Measurements from ENCODE around the gene CRY1. TPM values are rescaled to one million over a fixed set of nuclear protein-coding genes. Genes with fewer than 3 reads are reported as not detected.

The CRY1 gene
- total RNA-seq, 4 donors from 2014 or later, result 11.1 to 22.7 (median 11.7) TPM

DNA sequence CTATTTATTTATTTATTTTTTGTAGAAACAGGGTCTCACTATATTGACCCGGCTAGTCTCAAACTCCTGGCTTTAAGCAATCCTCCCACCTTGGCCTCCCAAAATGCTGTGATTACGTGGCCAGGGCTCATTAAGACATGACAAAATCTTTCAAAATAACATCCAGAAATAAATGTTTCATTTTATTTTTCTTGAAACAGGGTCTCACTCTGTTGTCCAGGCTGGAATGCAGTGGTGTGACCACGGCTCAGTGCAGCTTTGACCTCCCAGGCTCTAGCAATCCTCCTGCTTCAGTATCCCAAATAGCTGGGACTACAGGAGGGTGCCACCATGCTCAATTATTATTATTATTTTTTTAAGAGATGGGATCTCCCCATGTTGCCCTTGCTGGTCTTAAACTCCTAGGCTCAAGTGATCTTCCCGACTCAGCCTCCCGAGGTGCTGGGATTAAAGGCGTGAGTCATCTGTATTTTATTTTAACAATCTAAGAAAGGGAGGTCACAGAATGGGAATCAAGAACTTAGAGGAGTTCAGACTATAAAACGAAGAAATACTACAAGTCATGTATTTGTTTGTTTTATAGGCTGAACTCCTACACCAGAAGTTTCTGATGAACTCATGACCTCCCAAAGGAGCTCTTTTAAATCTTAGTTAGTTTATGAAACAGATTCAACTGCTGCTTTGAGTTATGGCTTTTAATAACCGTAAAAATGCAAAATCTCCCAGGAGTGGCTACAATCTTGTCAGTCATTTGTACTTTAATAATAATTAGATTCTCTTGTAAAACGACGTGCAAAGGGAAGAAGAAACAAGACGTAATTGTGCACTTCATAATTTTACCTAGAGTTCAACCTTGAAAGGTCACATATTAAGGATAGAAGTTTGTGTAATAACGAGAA, 139.7 kb downstream of the CRY1 start:
- Histone ChIP-seq H3K4me3 (no peak overlapping the region), H3K9me3 (no peaks in the 10 kb centered on the region), H3K36me3 (no peaks in the 10 kb centered on the region), H3K4me1 (peaks cover 20 to 23% of the 10 kb centered on the region in 2 donors), H3K27ac (peak overlapping the region; percentile 87 to 97 (median 92)), H3K27me3 (no peaks in the 10 kb centered on the region)
- DNase-seq (no peak), ATAC-seq (no peak)
- in situ Hi-C loops (cut with MboI; ENCODE audit: low sequenced_read_pairs in 4 of 4) (loop anchor here in 1 of 4 donors (10.0 kb wide), 1 partner anchor 151 kb away; no protein-coding TSS in a partner anchor), intact Hi-C loops (cut with DNase I; ENCODE audit: low total_unique reads) (no loop called here)
- no peak for TF ChIP-seq POLR2A (IDR thresholded peaks at IDR 0.05)
- TF ChIP-seq, protein P1, sequence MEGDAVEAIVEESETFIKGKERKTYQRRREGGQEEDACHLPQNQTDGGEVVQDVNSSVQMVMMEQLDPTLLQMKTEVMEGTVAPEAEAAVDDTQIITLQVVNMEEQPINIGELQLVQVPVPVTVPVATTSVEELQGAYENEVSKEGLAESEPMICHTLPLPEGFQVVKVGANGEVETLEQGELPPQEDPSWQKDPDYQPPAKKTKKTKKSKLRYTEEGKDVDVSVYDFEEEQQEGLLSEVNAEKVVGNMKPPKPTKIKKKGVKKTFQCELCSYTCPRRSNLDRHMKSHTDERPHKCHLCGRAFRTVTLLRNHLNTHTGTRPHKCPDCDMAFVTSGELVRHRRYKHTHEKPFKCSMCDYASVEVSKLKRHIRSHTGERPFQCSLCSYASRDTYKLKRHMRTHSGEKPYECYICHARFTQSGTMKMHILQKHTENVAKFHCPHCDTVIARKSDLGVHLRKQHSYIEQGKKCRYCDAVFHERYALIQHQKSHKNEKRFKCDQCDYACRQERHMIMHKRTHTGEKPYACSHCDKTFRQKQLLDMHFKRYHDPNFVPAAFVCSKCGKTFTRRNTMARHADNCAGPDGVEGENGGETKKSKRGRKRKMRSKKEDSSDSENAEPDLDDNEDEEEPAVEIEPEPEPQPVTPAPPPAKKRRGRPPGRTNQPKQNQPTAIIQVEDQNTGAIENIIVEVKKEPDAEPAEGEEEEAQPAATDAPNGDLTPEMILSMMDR (IDR thresholded peaks at IDR 0.05 in 4 of 5, conservative IDR thresholded peaks at IDR 0.05 in 1 of 5), result no peak

DNA sequence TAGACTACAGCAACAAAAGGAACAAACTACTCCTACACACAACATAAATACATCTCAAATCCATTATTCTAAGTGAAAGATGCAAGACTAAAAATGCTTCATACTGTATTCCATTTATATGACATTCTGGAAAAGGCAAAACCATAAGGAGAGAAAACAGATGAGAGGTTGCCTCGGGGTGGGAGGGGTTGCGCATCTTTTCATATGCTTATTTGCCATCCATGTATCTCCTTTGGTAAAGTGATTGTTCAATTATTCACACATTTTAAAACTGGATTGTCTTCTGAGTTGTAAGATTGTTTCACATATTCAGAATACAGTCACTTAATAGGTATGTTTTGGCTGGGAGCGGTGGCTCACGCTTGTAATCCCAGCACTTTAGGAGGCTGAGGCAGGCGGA, 142.8 kb downstream of the CRY1 start:
- Histone ChIP-seq H3K36me3 (no peaks in the 10 kb centered on the region), H3K4me3 (no peak overlapping the region), H3K27me3 (no peaks in the 10 kb centered on the region), H3K9me3 (no peaks in the 10 kb centered on the region), H3K4me1 (peaks cover 5 to 6% of the 10 kb centered on the region in 2 donors), H3K27ac (no peak overlapping the region)
- TF ChIP-seq POLR2A (IDR thresholded peaks at IDR 0.05), result no peak
- TF ChIP-seq, protein P1 (IDR thresholded peaks at IDR 0.05 in 4 of 5, conservative IDR thresholded peaks at IDR 0.05 in 1 of 5), result no peak
- in situ Hi-C loops (cut with MboI; ENCODE audit: low sequenced_read_pairs in 4 of 4) (loop anchor here in 1 of 4 donors (10.0 kb wide), 1 partner anchor 154 kb away; no protein-coding TSS in a partner anchor), intact Hi-C loops (cut with DNase I; ENCODE audit: low total_unique reads) (no loop called here)
- DNase-seq (no peak), ATAC-seq (no peak)

DNA sequence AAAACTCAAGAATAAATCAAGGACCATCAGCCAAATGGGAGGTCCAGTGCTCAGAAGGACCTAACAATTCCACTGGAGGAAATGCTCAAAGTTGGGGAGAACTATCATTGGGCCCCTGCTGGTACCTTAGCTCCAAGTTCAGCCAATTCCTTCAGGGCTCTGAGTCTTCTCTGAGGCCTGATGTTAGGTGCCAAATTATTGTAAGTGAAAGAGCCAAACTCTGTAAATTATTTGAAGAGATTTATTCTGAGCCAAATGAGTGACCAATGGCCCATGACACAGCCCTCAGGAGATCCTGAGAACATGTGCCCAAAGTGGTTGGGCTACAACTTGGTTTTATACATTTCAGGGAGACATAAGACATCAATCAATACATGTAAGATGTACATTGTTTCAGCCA, 145.9 kb downstream of the CRY1 start:
- TF ChIP-seq, protein P1 (IDR thresholded peaks at IDR 0.05 in 4 of 5, conservative IDR thresholded peaks at IDR 0.05 in 1 of 5), result no peak
- TF ChIP-seq POLR2A (IDR thresholded peaks at IDR 0.05), result no peak

DNA sequence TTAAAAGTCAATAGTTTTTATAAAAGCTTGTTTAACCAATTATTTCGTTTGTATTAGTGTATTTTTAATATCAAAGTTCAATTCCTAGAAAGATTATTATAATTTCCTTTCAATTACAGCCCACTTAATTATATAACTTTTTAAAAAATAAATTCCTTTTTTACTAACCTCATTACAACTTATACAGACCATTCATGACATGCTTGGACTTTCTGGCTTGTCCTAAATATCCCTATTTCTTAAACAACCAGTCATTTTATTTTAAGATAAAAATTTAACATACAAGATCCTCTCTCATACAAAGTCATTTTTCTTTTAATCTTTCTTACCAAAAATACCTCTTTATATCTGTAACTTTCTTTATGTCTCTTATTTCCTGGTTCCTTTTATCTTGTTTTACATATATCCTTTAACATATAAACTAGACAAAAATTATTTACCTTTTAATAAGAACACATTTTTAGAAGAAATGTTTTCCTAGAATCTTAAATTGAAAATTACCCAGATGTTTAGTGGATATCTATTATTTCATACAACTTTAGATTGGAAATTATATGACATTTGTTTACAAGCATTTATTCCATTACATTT, 148.0 kb downstream of the CRY1 start:
- H3K27me3 ChIP-seq, result no peaks in the 10 kb centered on the region
- no peak overlapping the region for H3K4me3 ChIP-seq
- intact Hi-C loops (cut with DNase I; ENCODE audit: low total_unique reads), result no loop called here
- H3K9me3 ChIP-seq, result no peaks in the 10 kb centered on the region
- no peaks in the 10 kb centered on the region for H3K4me1 ChIP-seq
- in situ Hi-C loops (cut with MboI; ENCODE audit: low sequenced_read_pairs in 4 of 4), result no loop called here
- no peaks in the 10 kb centered on the region for H3K36me3 ChIP-seq
- ATAC-seq (no peak), DNase-seq (no peak)
- H3K27ac ChIP-seq, result no peak overlapping the region
- TF ChIP-seq, protein P1 (IDR thresholded peaks at IDR 0.05 in 4 of 5, conservative IDR thresholded peaks at IDR 0.05 in 1 of 5), result no peak
- no peak for TF ChIP-seq POLR2A (IDR thresholded peaks at IDR 0.05)

More for the DNA sequence above, 145.9 kb downstream of the CRY1 start:
- Histone ChIP-seq H3K4me1 (no peaks in the 10 kb centered on the region), H3K4me3 (no peak overlapping the region), H3K27me3 (no peaks in the 10 kb centered on the region), H3K27ac (no peak overlapping the region), H3K9me3 (no peaks in the 10 kb centered on the region), H3K36me3 (no peaks in the 10 kb centered on the region)
- ATAC-seq, result no peak
- intact Hi-C loops (cut with DNase I; ENCODE audit: low total_unique reads), result no loop called here
- in situ Hi-C loops (cut with MboI; ENCODE audit: low sequenced_read_pairs in 4 of 4), result no loop called here
- DNase-seq, result no peak

Data from gastrocnemius medialis (tissue), 4 donors.